ENCODE data around the gene PDS5A. TPM values are rescaled to one million over a fixed set of nuclear protein-coding genes. Genes with fewer than 3 reads are reported as not detected.
A peak's percentile ranks its signal among the peaks of the same experiment; 100 is the strongest.
"Not testable (repeated sequence)": the region's sequence is repeated elsewhere in the genome, so short reads cannot be mapped to it uniquely, and the experiment has no call there.

Gene PDS5A, protein sequence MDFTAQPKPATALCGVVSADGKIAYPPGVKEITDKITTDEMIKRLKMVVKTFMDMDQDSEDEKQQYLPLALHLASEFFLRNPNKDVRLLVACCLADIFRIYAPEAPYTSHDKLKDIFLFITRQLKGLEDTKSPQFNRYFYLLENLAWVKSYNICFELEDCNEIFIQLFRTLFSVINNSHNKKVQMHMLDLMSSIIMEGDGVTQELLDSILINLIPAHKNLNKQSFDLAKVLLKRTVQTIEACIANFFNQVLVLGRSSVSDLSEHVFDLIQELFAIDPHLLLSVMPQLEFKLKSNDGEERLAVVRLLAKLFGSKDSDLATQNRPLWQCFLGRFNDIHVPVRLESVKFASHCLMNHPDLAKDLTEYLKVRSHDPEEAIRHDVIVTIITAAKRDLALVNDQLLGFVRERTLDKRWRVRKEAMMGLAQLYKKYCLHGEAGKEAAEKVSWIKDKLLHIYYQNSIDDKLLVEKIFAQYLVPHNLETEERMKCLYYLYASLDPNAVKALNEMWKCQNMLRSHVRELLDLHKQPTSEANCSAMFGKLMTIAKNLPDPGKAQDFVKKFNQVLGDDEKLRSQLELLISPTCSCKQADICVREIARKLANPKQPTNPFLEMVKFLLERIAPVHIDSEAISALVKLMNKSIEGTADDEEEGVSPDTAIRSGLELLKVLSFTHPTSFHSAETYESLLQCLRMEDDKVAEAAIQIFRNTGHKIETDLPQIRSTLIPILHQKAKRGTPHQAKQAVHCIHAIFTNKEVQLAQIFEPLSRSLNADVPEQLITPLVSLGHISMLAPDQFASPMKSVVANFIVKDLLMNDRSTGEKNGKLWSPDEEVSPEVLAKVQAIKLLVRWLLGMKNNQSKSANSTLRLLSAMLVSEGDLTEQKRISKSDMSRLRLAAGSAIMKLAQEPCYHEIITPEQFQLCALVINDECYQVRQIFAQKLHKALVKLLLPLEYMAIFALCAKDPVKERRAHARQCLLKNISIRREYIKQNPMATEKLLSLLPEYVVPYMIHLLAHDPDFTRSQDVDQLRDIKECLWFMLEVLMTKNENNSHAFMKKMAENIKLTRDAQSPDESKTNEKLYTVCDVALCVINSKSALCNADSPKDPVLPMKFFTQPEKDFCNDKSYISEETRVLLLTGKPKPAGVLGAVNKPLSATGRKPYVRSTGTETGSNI (N-terminal part only)
- 32.5 and 33.8 TPM in 2 replicates for polyA plus RNA-seq (2013)

DNA sequence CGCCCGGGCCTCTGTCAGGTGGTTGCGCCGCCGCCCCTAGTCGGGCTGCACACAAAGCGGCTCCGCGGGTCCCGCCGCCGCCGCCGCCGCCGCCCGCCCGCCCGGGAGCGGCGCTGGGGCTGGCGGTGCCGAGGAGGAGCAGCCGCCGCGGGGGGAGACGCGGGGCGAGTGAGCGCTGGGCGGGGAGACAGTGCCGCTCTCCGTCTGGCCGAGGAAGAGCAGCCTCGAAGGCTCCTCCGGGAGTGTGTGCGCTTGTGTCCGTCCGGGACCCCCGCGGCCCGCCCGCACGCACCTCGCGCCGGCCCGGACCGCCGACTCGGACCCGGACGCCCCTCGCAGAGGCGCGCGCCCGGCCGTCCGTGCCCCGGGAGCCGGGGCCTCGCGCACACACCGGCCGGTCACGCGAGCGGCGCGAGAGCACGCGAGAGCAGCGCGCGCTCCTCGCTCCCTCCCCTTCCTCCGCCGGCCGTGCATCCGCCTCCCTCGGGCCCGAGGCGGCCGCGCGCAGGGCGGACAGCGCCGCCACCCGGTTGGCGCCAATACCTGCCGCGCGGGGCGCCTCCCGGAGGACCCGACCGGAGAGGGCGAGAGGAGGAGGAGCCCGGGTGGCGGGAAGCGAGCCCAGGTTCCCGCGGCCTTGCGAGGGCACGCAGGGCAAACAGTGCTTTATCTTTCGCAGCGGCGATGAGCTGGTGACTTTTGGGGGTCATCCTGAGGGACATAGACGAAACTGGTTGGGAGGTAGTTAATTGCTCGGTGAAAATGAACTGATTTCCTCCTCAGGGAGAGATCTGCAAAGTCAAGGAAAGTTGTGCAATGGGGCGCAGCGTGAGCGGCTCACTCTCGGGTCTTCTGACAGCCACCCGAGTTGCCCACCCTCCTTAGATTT is at the start of gene PDS5A:
TSS of gene PDS5A (minus strand) at position 423 of the 889 bp plus-strand sequence. CDS start 1,334 bp downstream, outside the sequence.
- Histone ChIP-seq H4K8ac (ENCODE audit: low read depth, low read length) (peak within 1 kb of the TSS; percentile 87), H3K14ac (ENCODE audit: low read length) (peak within 1 kb of the TSS; percentile 68), H3K18ac (ENCODE audit: low read length) (peak within 1 kb of the TSS; percentile 92), H2AK5ac (ENCODE audit: low read length) (no peak within 1 kb of the TSS), H3K4me2 (ENCODE audit: low read length) (peak within 1 kb of the TSS; percentile 81), H2BK12ac (ENCODE audit: low read length) (no peak within 1 kb of the TSS), H4K12ac (ENCODE audit: low read depth, low read length) (peak within 1 kb of the TSS; percentile 29), H3K36me3 (ENCODE audit: control insufficient read depth in 1 of 2, insufficient read depth in 2 of 2, low read length in 2 of 2) (peaks cover 11 to 20% of the 10 kb centered on the region in 2 experiments), H2BK120ac (ENCODE audit: insufficient read depth, low read length, poor library complexity) (peak within 1 kb of the TSS; percentile 52), H3K27me3 (ENCODE audit: insufficient read depth, low read length) (no peaks in the 10 kb centered on the region), H3K79me1 (ENCODE audit: low read length) (peaks cover 13% of the 10 kb centered on the region), H2BK5ac (ENCODE audit: low read depth, low read length, poor library complexity) (peak within 1 kb of the TSS; percentile 71), H3K79me2 (ENCODE audit: control insufficient read depth, insufficient read depth, low read length, poor library complexity) (peaks cover 16% of the 10 kb centered on the region), H3K9me3 (ENCODE audit: insufficient read depth, low read depth, low read length) (no peaks in the 10 kb centered on the region), H3K4me3 (ENCODE audit: low read depth, low read length) (peak within 1 kb of the TSS; percentile 89), H4K91ac (ENCODE audit: low read depth, low read length) (peak within 1 kb of the TSS; percentile 88), H3K9ac (ENCODE audit: low read length) (peak within 1 kb of the TSS; percentile 98), H2AFZ (ENCODE audit: insufficient read depth, low read length, poor library complexity) (peak within 1 kb of the TSS; percentile 73), H3K23ac (ENCODE audit: low read length) (no peak within 1 kb of the TSS), H3K4me1 (ENCODE audit: control insufficient read depth in 1 of 2, insufficient read depth in 2 of 2, low read length in 2 of 2) (no peaks in the 10 kb centered on the region), H3K27ac (ENCODE audit: low read depth, low read length) (peak within 1 kb of the TSS; percentile 96), H3K4ac (ENCODE audit: low read depth, low read length) (peak within 1 kb of the TSS; percentile 64)
- peak; percentile 88 to 95 for DNase-seq
- WGBS (ENCODE audit: extremely low coverage, insufficient coverage, insufficient read length): no CpG with 5 or more reads among the region's 117 CpGs

DNA sequence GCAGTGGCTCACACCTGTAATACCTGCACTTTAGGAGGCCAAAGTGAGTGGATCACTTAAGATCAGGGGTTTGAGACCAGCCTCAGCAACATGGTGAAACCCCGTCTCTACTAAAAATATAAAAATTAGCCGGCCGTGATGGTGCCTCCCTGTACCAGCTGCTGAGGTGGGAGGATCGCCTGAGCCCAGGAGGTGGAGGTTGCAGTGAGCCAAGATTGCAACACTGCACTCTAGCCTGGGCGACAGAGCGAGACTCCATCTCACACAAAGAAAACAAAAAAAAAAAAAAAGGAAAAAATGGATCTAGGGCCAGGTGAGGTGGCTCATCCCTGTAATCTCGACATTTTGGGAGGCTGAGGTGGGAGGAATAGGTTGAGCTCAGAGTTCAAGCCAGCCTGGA is 46.3 kb upstream of the PDS5A start:
- H3K27ac ChIP-seq (ENCODE audit: low read depth, low read length); H3K4me1 ChIP-seq (ENCODE audit: control insufficient read depth in 1 of 2, insufficient read depth in 2 of 2, low read length in 2 of 2); H3K79me2 ChIP-seq (ENCODE audit: control insufficient read depth, insufficient read depth, low read length, poor library complexity); H4K12ac ChIP-seq (ENCODE audit: low read depth, low read length); H2AK5ac ChIP-seq (ENCODE audit: low read length); H2AFZ ChIP-seq (ENCODE audit: insufficient read depth, low read length, poor library complexity); H4K91ac ChIP-seq (ENCODE audit: low read depth, low read length); H2BK5ac ChIP-seq (ENCODE audit: low read depth, low read length, poor library complexity); H3K27me3 ChIP-seq (ENCODE audit: insufficient read depth, low read length); H4K8ac ChIP-seq (ENCODE audit: low read depth, low read length); H3K4me3 ChIP-seq (ENCODE audit: low read depth, low read length); H3K23ac ChIP-seq (ENCODE audit: low read length); H3K4ac ChIP-seq (ENCODE audit: low read depth, low read length); H3K4me2 ChIP-seq (ENCODE audit: low read length); H3K36me3 ChIP-seq (ENCODE audit: control insufficient read depth in 1 of 2, insufficient read depth in 2 of 2, low read length in 2 of 2); H3K79me1 ChIP-seq (ENCODE audit: low read length); H2BK120ac ChIP-seq (ENCODE audit: insufficient read depth, low read length, poor library complexity); DNase-seq; H3K14ac ChIP-seq (ENCODE audit: low read length); H3K9me3 ChIP-seq (ENCODE audit: insufficient read depth, low read depth, low read length); H3K9ac ChIP-seq (ENCODE audit: low read length); H2BK12ac ChIP-seq (ENCODE audit: low read length); H3K18ac ChIP-seq (ENCODE audit: low read length): not testable (repeated sequence)
- no CpG with 5 or more reads among the region's 7 CpGs for WGBS (ENCODE audit: extremely low coverage, insufficient coverage, insufficient read length)

DNA sequence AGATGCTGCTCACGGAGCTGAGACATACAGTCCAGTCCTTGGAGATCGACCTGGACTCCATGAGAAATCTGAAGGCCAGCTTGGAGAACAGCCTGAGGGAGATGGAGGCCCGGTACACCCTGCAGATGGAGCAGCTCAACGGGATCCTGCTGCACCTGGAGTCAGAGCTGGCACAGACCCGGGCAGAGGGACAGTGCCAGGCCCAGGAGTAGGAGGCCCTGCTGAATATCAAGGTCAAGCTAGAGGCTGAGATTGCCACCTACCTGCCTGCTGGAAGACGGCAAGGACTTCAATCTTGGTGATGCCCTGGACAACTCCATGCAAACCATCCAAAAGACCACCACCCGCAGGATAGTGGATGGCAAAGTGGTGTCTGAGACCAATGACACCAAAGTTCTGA is 43.4 kb upstream of the PDS5A start:
- no CpG with 5 or more reads among the region's 7 CpGs for WGBS (ENCODE audit: extremely low coverage, insufficient coverage, insufficient read length)
- not testable (repeated sequence) for H3K9me3 ChIP-seq (ENCODE audit: insufficient read depth, low read depth, low read length); H3K4me3 ChIP-seq (ENCODE audit: low read depth, low read length); H4K8ac ChIP-seq (ENCODE audit: low read depth, low read length); H2BK120ac ChIP-seq (ENCODE audit: insufficient read depth, low read length, poor library complexity); H3K27ac ChIP-seq (ENCODE audit: low read depth, low read length); H3K18ac ChIP-seq (ENCODE audit: low read length); H3K4ac ChIP-seq (ENCODE audit: low read depth, low read length); H3K9ac ChIP-seq (ENCODE audit: low read length); H3K36me3 ChIP-seq (ENCODE audit: control insufficient read depth in 1 of 2, insufficient read depth in 2 of 2, low read length in 2 of 2); H3K79me1 ChIP-seq (ENCODE audit: low read length); H4K12ac ChIP-seq (ENCODE audit: low read depth, low read length); H3K79me2 ChIP-seq (ENCODE audit: control insufficient read depth, insufficient read depth, low read length, poor library complexity); H3K14ac ChIP-seq (ENCODE audit: low read length); DNase-seq; H4K91ac ChIP-seq (ENCODE audit: low read depth, low read length); H3K23ac ChIP-seq (ENCODE audit: low read length); H2AFZ ChIP-seq (ENCODE audit: insufficient read depth, low read length, poor library complexity); H3K27me3 ChIP-seq (ENCODE audit: insufficient read depth, low read length); H3K4me2 ChIP-seq (ENCODE audit: low read length); H2BK5ac ChIP-seq (ENCODE audit: low read depth, low read length, poor library complexity); H2BK12ac ChIP-seq (ENCODE audit: low read length); H3K4me1 ChIP-seq (ENCODE audit: control insufficient read depth in 1 of 2, insufficient read depth in 2 of 2, low read length in 2 of 2); H2AK5ac ChIP-seq (ENCODE audit: low read length)
